Activated T-cell treated with anti-CD3 and anti-CD28 coated beads, Interleukin-2, amount 50 U/mL, for 72 hours (primary cell): ENCODE results near the gene CD47. TPM values are rescaled to one million over a fixed set of nuclear protein-coding genes. Genes with fewer than 3 reads are reported as not detected.
A peak's percentile ranks its signal among the peaks of the same experiment; 100 is the strongest.

Experiments used
- ATAC-seq, 2 donors: fragments of 150-1000 bp; cut with Tn5 transposase; replicated peaks in 1 of 2; 2 replicates each; pipeline ENCODE4 v1.10.0; 2021; ENCODE audit warnings: moderate library complexity in 2 of 2, mild to moderate bottlenecking in 1 of 2
- DNase-seq, 2 donors: peaks; one replicate each; pipeline ENCODE4 v3.0.0; 2021 to 2022; ENCODE audit warnings: mixed read lengths in 1 of 2
- H3K27ac Mint-ChIP-seq: one replicate; pipeline ENCODE4 v1.8.0; 2022; ENCODE audit warnings: mild to moderate bottlenecking, moderate library complexity, mixed read lengths
- H3K27me3 Mint-ChIP-seq: one replicate; pipeline ENCODE4 v1.8.0; 2022; ENCODE audit warnings: low read depth, mixed read lengths
- H3K36me3 Mint-ChIP-seq, 2 donors: one replicate each; pipeline ENCODE4 v1.8.0; 2022; ENCODE audit warnings: mixed read lengths in 2 of 2, mild to moderate bottlenecking in 1 of 2; ENCODE audit not compliant: insufficient read depth in 2 of 2
- H3K4me1 Mint-ChIP-seq: one replicate; pipeline ENCODE4 v1.8.0; 2022; ENCODE audit warnings: low read depth, mixed read lengths
- H3K4me3 Mint-ChIP-seq, 2 donors: one replicate each; pipeline ENCODE4 v1.8.0; 2022; ENCODE audit warnings: mild to moderate bottlenecking in 2 of 2, mixed read lengths in 2 of 2, moderate library complexity in 2 of 2
- H3K9me3 Mint-ChIP-seq, 2 donors: one replicate each; pipeline ENCODE4 v1.8.0; 2022; ENCODE audit warnings: mixed read lengths in 2 of 2
- total RNA-seq, 2 donors: library from RNA; stranded (reverse); gene quantifications; one replicate each; pipeline ENCODE4 v1.2.3, GENCODE V29; 2022

CD47 gene
- total RNA-seq, 2 donors from 2014 or later: 139 to 153 TPM

DNA sequence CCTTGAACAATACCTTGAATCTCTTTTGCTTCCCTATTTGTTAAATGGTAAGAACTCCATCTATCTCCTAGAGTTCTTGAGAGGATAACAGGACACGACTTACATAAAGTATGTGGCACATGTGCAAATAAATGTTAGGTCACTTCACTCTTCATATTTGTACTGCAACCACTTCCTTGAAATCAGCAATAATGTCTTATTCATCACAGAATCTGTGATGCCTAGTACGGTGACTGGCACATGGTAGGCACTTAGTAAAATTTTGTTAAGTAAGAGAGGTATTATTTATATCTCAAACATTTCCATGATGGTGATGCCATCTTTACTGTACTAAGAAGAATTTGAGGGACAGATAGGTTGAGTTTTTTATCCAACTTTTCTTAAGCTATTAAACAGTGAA is 14.3 kb downstream of the CD47 start:
- Mint-ChIP-seq H3K36me3 (peaks cover 29 to 38% of the 10 kb centered on the region in 2 donors), H3K27ac (peak overlapping the region; percentile 55), H3K27me3 (no peaks in the 10 kb centered on the region), H3K4me1 (peaks cover 91% of the 10 kb centered on the region), H3K9me3 (no peaks in the 10 kb centered on the region), H3K4me3 (no peak overlapping the region)
- DNase-seq (no peak), ATAC-seq (no peak)

DNA sequence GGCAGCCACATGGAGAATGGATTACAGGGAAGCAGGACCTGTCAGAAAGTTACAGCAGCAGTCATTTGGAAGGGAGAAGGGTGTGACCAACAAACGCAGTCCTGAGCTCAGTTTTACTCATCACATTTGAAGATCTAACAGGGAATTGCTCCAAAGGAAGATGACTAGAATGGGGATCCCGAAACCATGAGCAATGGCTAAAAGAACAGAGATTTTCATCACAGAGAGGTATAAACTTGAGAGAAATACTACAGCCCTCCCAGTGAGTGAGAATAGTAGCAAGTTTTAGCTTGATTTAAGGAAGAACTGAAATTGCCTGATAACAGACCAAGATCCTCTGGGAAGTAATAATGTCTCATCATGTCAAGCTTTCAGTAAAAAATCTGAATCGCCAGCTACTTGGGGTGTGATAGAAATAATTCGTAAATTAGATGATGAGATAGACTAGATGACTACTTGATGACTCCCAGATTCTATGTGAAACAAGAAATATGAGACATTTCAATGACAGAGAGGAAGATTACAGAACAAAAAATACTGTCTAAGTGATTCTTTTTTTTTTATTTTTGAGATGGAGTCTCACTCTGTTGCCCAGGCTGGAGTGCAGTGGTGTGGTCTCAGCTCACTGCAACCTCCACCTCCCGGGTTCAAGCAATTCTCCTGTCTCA is 16.9 kb downstream of the CD47 start:
- DNase-seq: no peak
- Mint-ChIP-seq H3K9me3 (no peaks in the 10 kb centered on the region), H3K4me1 (peaks cover 86% of the 10 kb centered on the region), H3K4me3 (peak overlapping the region in 1 of 2 donors; percentile 59), H3K36me3 (peaks cover 23 to 35% of the 10 kb centered on the region in 2 donors), H3K27ac (peak overlapping the region; percentile 85), H3K27me3 (no peaks in the 10 kb centered on the region)
- ATAC-seq: peak; percentile 45 to 68

DNA sequence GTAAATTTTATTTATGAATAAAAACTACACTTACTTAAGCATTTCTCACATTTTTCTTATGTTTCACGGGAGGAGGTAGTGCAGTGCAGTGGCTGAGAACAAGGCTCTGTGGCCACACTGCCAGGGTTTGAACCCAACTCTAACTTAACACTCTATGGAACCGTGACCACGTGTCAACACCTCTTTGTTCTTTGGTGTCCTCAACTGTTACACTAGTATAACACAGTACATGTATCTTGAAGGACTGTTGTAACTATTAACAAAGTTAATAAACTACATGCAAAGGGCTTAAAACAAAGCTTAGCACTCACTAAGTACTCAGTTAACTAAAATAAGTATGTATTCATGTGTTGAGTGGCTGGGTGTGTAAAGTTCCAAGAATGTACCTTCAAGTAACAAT is 19.5 kb downstream of the CD47 start:
- no peak for DNase-seq
- Mint-ChIP-seq H3K36me3 (peaks cover 17 to 34% of the 10 kb centered on the region in 2 donors), H3K4me3 (no peak overlapping the region), H3K9me3 (no peaks in the 10 kb centered on the region), H3K27me3 (no peaks in the 10 kb centered on the region), H3K4me1 (peaks cover 80% of the 10 kb centered on the region), H3K27ac (no peak overlapping the region)
- ATAC-seq: no peak

DNA sequence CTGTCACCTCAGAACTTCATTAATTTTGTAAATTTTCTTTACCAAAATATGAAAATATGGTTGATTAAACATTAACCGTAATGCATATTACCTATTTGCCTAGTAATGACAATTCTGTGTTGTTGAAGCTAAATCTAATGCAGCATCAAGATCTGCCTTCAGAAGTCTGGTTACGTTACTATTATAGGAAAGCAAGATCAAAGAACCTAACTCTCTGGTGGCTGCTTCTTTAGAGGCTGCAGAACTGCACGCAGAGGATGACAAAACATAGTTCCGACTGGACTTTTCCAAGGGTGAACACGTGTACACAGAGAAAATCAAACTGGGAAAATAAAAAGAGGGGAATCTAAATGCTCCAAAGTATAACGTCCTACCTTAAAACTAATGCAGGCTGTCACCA is 20.5 kb downstream of the CD47 start:
- H3K27me3 Mint-ChIP-seq: no peaks in the 10 kb centered on the region
- H3K9me3 Mint-ChIP-seq: no peaks in the 10 kb centered on the region
- peaks cover 80% of the 10 kb centered on the region for H3K4me1 Mint-ChIP-seq
- DNase-seq (no peak), ATAC-seq (no peak)
- no peak overlapping the region for H3K4me3 Mint-ChIP-seq
- peaks cover 18 to 35% of the 10 kb centered on the region in 2 donors for H3K36me3 Mint-ChIP-seq
- H3K27ac Mint-ChIP-seq: peak overlapping the region; percentile 81

DNA sequence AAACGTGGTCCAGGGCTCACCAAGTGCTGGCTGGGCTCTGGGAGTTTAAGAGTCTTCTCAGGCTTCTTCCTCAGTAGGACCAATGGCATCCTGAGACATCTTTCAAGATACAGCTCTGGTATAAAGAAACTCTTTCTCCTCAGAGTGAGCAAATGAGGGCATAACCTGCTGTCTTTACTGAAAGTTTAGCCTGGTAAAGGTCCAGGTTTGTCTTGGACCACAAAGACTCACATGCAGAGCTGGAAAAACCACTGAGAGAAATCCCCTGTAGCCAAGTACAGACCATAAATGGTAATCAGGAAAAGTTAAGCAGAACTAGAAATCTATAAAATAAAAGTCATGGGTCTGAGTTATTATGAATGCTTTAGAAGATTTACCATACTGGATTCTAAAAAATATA is 23.1 kb downstream of the CD47 start:
- Mint-ChIP-seq H3K27me3 (no peaks in the 10 kb centered on the region), H3K36me3 (peaks cover 12 to 37% of the 10 kb centered on the region in 2 donors), H3K9me3 (no peaks in the 10 kb centered on the region), H3K27ac (peak overlapping the region; percentile 75), H3K4me1 (peaks cover 80% of the 10 kb centered on the region), H3K4me3 (peak overlapping the region in 1 of 2 donors; percentile 43)
- ATAC-seq: peak in 1 of 2 donors; percentile 18
- DNase-seq: no peak

DNA sequence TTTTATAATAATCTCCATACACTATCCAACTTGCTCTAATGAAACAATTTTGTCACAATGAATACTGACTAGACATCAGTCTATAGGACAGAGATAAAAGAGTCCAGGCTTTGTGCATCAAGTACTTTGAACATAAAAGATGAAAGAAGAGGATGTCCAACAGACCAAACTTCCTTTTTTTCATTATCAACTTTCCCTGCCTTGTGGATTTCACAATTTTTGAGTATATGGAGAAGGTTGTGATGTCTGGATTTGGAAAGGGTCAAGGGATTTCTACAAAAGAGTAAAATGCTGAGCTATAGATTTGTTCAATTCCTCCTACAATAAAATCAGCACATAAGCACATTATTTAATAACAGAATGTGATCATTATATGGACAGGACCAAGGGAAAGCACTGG is 25.7 kb downstream of the CD47 start:
- peak overlapping the region in 1 of 2 donors; percentile 55 for H3K4me3 Mint-ChIP-seq
- ATAC-seq (no peak), DNase-seq (no peak)
- H3K4me1 Mint-ChIP-seq: peaks cover 78% of the 10 kb centered on the region
- peak overlapping the region; percentile 90 for H3K27ac Mint-ChIP-seq
- H3K27me3 Mint-ChIP-seq: no peaks in the 10 kb centered on the region
- H3K36me3 Mint-ChIP-seq: peaks cover 9 to 41% of the 10 kb centered on the region in 2 donors
- no peaks in the 10 kb centered on the region for H3K9me3 Mint-ChIP-seq

DNA sequence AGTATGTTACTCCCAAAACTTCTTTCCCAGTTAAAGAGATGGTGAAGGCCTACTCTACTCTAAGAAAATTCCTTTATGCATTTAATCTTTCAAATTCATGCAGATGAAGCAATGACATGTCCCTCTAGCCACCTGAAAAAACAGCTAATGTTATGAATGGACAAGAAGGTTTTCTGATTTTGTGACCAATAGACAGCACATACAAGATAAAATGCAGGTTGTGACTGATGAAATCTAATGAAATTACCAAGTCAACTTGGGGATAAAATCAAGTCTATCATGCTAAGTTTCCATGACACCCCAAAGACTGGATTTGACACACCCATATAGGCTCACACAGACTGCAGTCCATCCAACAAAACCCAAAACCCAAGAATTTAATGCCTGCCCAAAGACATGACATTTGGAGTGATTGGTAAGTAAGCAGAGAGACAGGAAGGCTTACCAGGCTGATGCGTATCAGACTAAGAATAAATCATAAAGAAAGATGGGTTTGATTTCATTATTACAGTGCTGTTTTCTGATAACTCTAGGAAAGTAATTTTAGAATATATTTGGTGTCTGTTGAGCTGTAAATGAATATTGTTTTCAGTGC is 26.4 kb downstream of the CD47 start:
- DNase-seq (no peak), ATAC-seq (peak; percentile 85 to 89)
- H3K36me3 Mint-ChIP-seq: peaks cover 14 to 47% of the 10 kb centered on the region in 2 donors
- no peaks in the 10 kb centered on the region for H3K9me3 Mint-ChIP-seq
- H3K4me1 Mint-ChIP-seq: peaks cover 78% of the 10 kb centered on the region
- H3K27ac Mint-ChIP-seq: peak overlapping the region; percentile 94
- peak overlapping the region; percentile 33 to 66 for H3K4me3 Mint-ChIP-seq
- H3K27me3 Mint-ChIP-seq: no peaks in the 10 kb centered on the region

DNA sequence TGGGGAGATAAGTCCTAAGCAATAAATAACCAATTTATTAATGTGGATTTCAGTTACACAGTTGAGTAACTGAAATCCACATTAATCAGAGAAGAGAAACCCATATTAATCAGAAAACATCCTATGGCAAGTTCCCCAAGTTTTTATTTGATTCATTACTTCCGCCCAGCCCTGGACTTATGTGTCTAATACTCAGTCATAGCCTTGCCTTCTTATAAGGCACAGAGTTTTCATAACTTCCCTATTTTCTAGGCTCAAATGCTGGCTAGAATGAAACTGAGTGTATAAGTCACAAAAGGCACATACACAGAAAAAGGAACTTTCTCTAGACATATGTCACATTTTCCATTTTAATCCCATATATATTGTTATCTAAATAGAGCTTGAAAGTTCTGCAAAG is 28.8 kb downstream of the CD47 start:
- DNase-seq (no peak), ATAC-seq (no peak)
- Mint-ChIP-seq H3K27ac (peak overlapping the region; percentile 59), H3K4me1 (peaks cover 75% of the 10 kb centered on the region), H3K9me3 (no peaks in the 10 kb centered on the region), H3K36me3 (peaks cover 17 to 50% of the 10 kb centered on the region in 2 donors), H3K4me3 (no peak overlapping the region), H3K27me3 (no peaks in the 10 kb centered on the region)

DNA sequence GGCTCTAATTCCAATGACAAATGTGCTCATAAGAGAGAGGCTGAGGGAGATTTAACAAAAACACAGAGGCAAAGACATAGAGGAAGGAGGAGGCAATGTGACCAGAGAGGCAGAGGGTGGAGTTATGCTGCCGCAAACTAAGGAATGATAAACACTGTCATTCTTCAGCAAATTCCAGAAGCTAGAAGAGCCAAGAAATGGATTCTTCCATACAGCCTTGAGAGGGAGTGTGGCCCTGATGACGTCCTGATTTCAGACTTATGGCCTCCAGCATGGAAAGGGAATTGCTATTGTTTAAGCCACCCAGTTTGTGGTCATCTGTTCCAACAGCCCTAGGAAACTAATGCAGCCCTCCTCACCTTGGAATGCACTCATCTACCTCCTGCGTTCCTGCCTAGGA is 30.5 kb downstream of the CD47 start:
- H3K27me3 Mint-ChIP-seq: no peaks in the 10 kb centered on the region
- DNase-seq: no peak
- H3K4me3 Mint-ChIP-seq: no peak overlapping the region
- H3K27ac Mint-ChIP-seq: no peak overlapping the region
- no peak for ATAC-seq
- H3K9me3 Mint-ChIP-seq: no peaks in the 10 kb centered on the region
- H3K36me3 Mint-ChIP-seq: peaks cover 17 to 49% of the 10 kb centered on the region in 2 donors
- H3K4me1 Mint-ChIP-seq: peaks cover 73% of the 10 kb centered on the region

DNA sequence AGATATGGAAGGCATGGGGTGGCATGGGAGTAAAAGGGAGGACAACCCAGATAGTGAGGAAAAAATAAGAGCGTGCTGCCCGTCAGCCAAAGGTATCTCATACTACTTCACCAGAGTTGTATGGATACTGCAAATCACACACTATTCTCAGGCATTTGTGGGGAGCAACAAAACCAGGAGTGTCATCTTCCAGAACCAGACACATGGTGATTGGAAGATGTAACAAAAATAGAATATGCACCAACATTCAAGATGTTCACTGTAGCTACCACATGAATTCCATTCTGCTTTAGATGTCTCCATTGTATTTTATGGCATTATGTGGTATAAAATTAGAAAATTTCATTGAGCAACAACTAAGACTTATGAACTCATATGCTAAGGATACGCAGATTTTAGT is 34.9 kb downstream of the CD47 start:
- no peak overlapping the region for H3K4me3 Mint-ChIP-seq
- no peaks in the 10 kb centered on the region for H3K9me3 Mint-ChIP-seq
- H3K27ac Mint-ChIP-seq: peak overlapping the region; percentile 3
- ATAC-seq: no peak
- H3K4me1 Mint-ChIP-seq: peaks cover 65% of the 10 kb centered on the region
- no peak for DNase-seq
- peaks cover 20 to 53% of the 10 kb centered on the region in 2 donors for H3K36me3 Mint-ChIP-seq
- H3K27me3 Mint-ChIP-seq: no peaks in the 10 kb centered on the region

DNA sequence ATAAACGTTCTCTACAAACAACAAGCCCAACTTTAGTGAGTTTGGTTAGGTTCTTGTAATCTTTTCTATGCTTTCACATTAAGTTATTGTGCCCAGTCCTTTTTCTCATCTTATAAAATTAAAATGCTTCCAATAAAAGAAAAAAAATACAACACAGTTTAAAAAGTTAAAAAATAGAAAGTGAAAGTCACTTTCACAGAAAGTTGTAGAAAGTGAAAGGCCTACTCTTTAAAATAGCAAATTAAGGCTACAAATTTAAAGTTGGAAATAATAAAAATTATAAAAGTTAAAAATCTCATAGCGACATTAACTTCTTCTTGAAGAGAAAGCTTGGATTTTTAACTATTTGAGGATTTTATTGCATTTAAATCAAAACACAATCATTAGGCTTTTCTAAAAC is 35.9 kb downstream of the CD47 start:
- Mint-ChIP-seq H3K4me3 (no peak overlapping the region), H3K9me3 (no peaks in the 10 kb centered on the region), H3K4me1 (peaks cover 58% of the 10 kb centered on the region), H3K36me3 (peaks cover 17 to 47% of the 10 kb centered on the region in 2 donors), H3K27ac (peak overlapping the region; percentile 67), H3K27me3 (no peaks in the 10 kb centered on the region)
- DNase-seq (no peak), ATAC-seq (no peak)

DNA sequence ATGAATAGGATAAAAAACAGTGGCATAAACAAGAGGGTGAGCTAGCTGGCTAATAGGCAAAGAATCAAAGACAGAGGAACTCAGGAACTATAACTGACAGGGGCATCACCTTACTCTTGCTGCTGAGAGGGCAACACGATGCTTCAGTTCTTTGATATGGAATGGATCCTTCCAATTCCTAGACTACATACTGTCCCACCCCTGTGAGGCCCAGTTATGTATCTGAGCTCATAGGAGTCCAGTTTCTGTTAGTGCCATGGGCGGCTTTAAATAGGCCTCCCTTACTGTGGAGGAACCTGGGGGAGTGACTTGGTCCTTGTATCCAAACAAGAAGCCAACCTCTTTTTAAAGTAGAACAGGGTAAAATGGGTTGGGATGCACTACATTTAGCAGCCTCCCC is 37.3 kb downstream of the CD47 start:
- Mint-ChIP-seq H3K9me3 (no peaks in the 10 kb centered on the region), H3K27me3 (no peaks in the 10 kb centered on the region), H3K36me3 (peaks cover 15 to 40% of the 10 kb centered on the region in 2 donors), H3K4me1 (peaks cover 59% of the 10 kb centered on the region), H3K27ac (peak overlapping the region; percentile 67), H3K4me3 (no peak overlapping the region)
- no peak for DNase-seq
- ATAC-seq: no peak

DNA sequence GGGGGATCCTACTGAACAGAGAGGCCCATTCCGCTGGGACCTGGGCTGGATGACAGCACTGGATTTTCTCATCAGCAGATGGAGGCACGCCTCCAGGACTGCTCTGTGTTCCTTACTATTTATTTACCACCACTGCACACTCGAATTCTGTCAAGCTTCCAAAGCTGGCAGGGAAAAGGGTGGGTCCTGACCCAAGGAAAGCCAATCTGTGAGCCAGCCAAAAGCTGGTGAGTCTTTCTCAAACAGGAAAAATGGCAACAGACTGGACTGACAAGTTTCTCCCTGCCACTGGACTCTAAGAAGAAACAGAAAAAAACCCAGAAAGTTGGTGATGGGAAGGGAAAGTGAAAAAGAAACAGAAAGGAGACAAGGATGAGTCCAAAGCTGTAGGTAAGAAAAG is 37.8 kb downstream of the CD47 start:
- Mint-ChIP-seq H3K27me3 (no peaks in the 10 kb centered on the region), H3K4me1 (peaks cover 56% of the 10 kb centered on the region), H3K4me3 (no peak overlapping the region), H3K36me3 (peaks cover 16 to 40% of the 10 kb centered on the region in 2 donors), H3K27ac (peak overlapping the region; percentile 67), H3K9me3 (no peaks in the 10 kb centered on the region)
- DNase-seq (no peak), ATAC-seq (no peak)

DNA sequence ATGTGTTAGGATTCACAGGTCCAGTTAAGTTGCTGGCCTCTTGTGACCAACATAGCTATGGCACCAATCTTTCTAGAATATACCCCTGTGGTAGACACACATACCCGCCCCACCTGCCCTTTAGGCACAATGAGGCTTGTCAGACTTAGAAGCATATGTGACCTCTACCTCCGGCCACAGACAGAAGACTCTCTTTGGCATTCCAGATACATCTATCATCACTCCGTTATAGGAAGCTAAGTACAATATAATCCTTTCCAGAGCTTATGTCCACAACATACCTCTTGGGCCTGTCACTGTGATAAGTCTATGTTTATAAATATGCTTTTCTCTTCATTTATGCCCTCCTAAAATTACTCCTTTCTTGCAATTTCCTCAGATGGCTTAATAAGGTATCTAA is 39.8 kb downstream of the CD47 start:
- no peak for ATAC-seq
- Mint-ChIP-seq H3K4me1 (peaks cover 42% of the 10 kb centered on the region), H3K36me3 (peaks cover 14 to 31% of the 10 kb centered on the region in 2 donors), H3K27me3 (no peaks in the 10 kb centered on the region), H3K27ac (no peak overlapping the region), H3K4me3 (no peak overlapping the region), H3K9me3 (no peaks in the 10 kb centered on the region)
- no peak for DNase-seq
